CD4-positive, CD25-positive, alpha-beta regulatory T cell (primary cell): ENCODE data around the gene ANKS1B. TPM values are rescaled to one million over a fixed set of nuclear protein-coding genes. Genes with fewer than 3 reads are reported as not detected.

Experiments used
- ATAC-seq, 2 donors: fragments of 150-1000 bp; cut with Tn5 transposase; one replicate each; pipeline ENCODE4 v1.10.0; 2021; ENCODE audit warnings: low read depth in 2 of 2, moderate number of reproducible peaks in 2 of 2, moderate library complexity in 1 of 2
- DNase-seq, 3 donors: peaks; one replicate each; pipeline versions ENCODE4 v3.0.0 to v3.0.0-alpha.2; 2012 to 2022; ENCODE audit warnings: mixed read lengths in 1 of 3
- H3K27ac ChIP-seq: one replicate; pipeline ENCODE4 v1.7.0; 2013; ENCODE audit warnings: mild to moderate bottlenecking, low read length; ENCODE audit not compliant: insufficient read depth, poor library complexity, severe bottlenecking
- H3K27me3 ChIP-seq: one replicate; pipeline ENCODE4 v1.7.0; 2013; ENCODE audit warnings: low read length; ENCODE audit not compliant: control insufficient read depth, insufficient read depth
- H3K36me3 ChIP-seq: one replicate; pipeline ENCODE4 v1.7.0; 2013; ENCODE audit warnings: mild to moderate bottlenecking, low read length, moderate library complexity; ENCODE audit not compliant: control insufficient read depth, insufficient read depth
- H3K4me1 ChIP-seq: 2 replicates; pipeline ENCODE4 v1.7.0; 2013; ENCODE audit warnings: mild to moderate bottlenecking, low read length; ENCODE audit not compliant: insufficient read depth, control insufficient read depth, poor library complexity, severe bottlenecking
- H3K4me3 ChIP-seq: one replicate; pipeline ENCODE4 v1.7.0; 2013; ENCODE audit warnings: low read depth, mild to moderate bottlenecking, low read length, moderate library complexity
- H3K9me3 ChIP-seq, 2 experiments: 1 replicate in 1 of 2; 2 replicates in 1 of 2; pipeline ENCODE4 v1.7.0; 2013; ENCODE audit warnings: low read length in 2 of 2, mild to moderate bottlenecking in 1 of 2, moderate library complexity in 1 of 2; ENCODE audit not compliant: control insufficient read depth in 2 of 2
- H3K27ac Mint-ChIP-seq, 3 donors: one replicate each; pipeline ENCODE4 v1.8.0; 2020 to 2022; ENCODE audit warnings: mild to moderate bottlenecking in 3 of 3, mixed read lengths in 3 of 3, moderate library complexity in 2 of 3
- H3K27me3 Mint-ChIP-seq: one replicate; pipeline ENCODE4 v1.8.0; 2022; ENCODE audit warnings: mild to moderate bottlenecking, mixed read lengths
- H3K36me3 Mint-ChIP-seq: one replicate; pipeline ENCODE4 v1.8.0; 2020; ENCODE audit warnings: mixed read lengths
- H3K4me1 Mint-ChIP-seq, 4 donors: one replicate each; pipeline ENCODE4 v1.8.0; 2020 to 2022; ENCODE audit warnings: mixed read lengths in 4 of 4, mild to moderate bottlenecking in 1 of 4
- H3K4me3 Mint-ChIP-seq, 4 donors: one replicate each; pipeline ENCODE4 v1.8.0; 2020 to 2022; ENCODE audit warnings: mild to moderate bottlenecking in 4 of 4, mixed read lengths in 4 of 4, moderate library complexity in 3 of 4
- H3K9me3 Mint-ChIP-seq, 7 donors: one replicate each; pipeline ENCODE4 v1.8.0; 2020 to 2022; ENCODE audit warnings: mixed read lengths in 7 of 7, mild to moderate bottlenecking in 3 of 7, moderate library complexity in 2 of 7
- polyA plus RNA-seq, 4 donors: library from polyadenylated mRNA; unstranded; fragments of 300-500 nt; fragmentation: Illumina TruSeq; gene quantifications; one replicate each; pipeline ENCODE4 v1.2.3, GENCODE V29; 2021
- total RNA-seq: library from RNA; stranded (reverse); gene quantifications from one replicate; pipeline ENCODE4 v1.2.3, GENCODE V29; 2022

ANKS1B gene
- total and polyA plus RNA-seq, 5 donors from 2014 or later: 4.0 to 15.9 (median 9.5) TPM

GRCh38 chr12:99981639-99982190, 3.0 kb downstream of the ANKS1B start:
- no peaks in the 10 kb centered on the region for H3K9me3 ChIP-seq
- no peaks in the 10 kb centered on the region for H3K4me1 ChIP-seq
- H3K27me3 Mint-ChIP-seq: peaks cover 65% of the 10 kb centered on the region
- H3K4me3 Mint-ChIP-seq: no peak overlapping the region
- no peak overlapping the region for H3K4me3 ChIP-seq
- DNase-seq (no peak), ATAC-seq (no peak)
- H3K27me3 ChIP-seq: peaks cover 20% of the 10 kb centered on the region
- H3K4me1 Mint-ChIP-seq: peaks cover 0 to 15% (median 6%) of the 10 kb centered on the region in 4 donors
- H3K36me3 ChIP-seq: no peaks in the 10 kb centered on the region
- no peak overlapping the region for H3K27ac ChIP-seq
- H3K27ac Mint-ChIP-seq: no peak overlapping the region
- H3K9me3 Mint-ChIP-seq: peaks cover 0 to under 1% (median 0%) of the 10 kb centered on the region in 7 donors
- H3K36me3 Mint-ChIP-seq: no peaks in the 10 kb centered on the region

GRCh38 chr12:99979471-99979870, 5.3 kb downstream of the ANKS1B start:
- no peaks in the 10 kb centered on the region for H3K36me3 Mint-ChIP-seq
- no peak overlapping the region for H3K4me3 Mint-ChIP-seq
- Histone ChIP-seq H3K9me3 (no peaks in the 10 kb centered on the region), H3K36me3 (no peaks in the 10 kb centered on the region), H3K4me1 (no peaks in the 10 kb centered on the region), H3K4me3 (no peak overlapping the region), H3K27me3 (peaks cover 10% of the 10 kb centered on the region), H3K27ac (no peak overlapping the region)
- ATAC-seq (no peak), DNase-seq (no peak)
- H3K4me1 Mint-ChIP-seq: peaks cover 0 to 10% (median 3%) of the 10 kb centered on the region in 4 donors
- peaks cover 46% of the 10 kb centered on the region for H3K27me3 Mint-ChIP-seq
- peaks cover 0 to 3% (median 0%) of the 10 kb centered on the region in 7 donors for H3K9me3 Mint-ChIP-seq
- no peak overlapping the region for H3K27ac Mint-ChIP-seq

DNA sequence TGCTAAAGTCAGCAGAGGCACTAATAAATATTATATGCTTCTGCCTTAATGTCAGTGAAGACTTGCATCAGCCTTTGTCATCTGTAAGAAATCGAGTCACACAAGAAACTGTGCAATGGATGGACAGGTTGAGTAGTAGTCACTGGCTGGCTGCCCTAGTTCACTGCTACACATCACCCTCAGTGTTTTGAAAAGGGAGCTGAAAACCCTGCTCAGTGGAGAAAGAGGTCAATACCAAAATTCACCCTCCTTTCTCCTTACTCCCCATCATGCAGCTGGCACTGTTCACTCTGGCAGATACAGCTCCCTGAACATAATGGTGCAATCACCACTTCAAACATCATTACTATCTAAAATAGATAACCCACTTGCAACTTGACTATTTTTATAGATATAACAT, 6.6 kb downstream of the ANKS1B start:
- H3K9me3 ChIP-seq: no peaks in the 10 kb centered on the region
- no peaks in the 10 kb centered on the region for H3K36me3 ChIP-seq
- Mint-ChIP-seq H3K27ac (no peak overlapping the region), H3K36me3 (no peaks in the 10 kb centered on the region), H3K4me1 (peaks cover 0 to 2% (median 0%) of the 10 kb centered on the region in 4 donors), H3K9me3 (peaks cover 0 to 3% (median 0%) of the 10 kb centered on the region in 7 donors), H3K27me3 (peaks cover 41% of the 10 kb centered on the region), H3K4me3 (no peak overlapping the region)
- peaks cover 6% of the 10 kb centered on the region for H3K27me3 ChIP-seq
- no peaks in the 10 kb centered on the region for H3K4me1 ChIP-seq
- ATAC-seq: no peak
- no peak overlapping the region for H3K27ac ChIP-seq
- no peak for DNase-seq
- no peak overlapping the region for H3K4me3 ChIP-seq

- Mint-ChIP-seq H3K4me1 (no peaks in the 10 kb centered on the region), H3K9me3 (peaks cover 0 to 3% (median 0%) of the 10 kb centered on the region in 7 donors), H3K27ac (no peak overlapping the region), H3K36me3 (no peaks in the 10 kb centered on the region), H3K4me3 (no peak overlapping the region), H3K27me3 (peaks cover 37% of the 10 kb centered on the region)
- Histone ChIP-seq H3K9me3 (no peaks in the 10 kb centered on the region), H3K36me3 (no peaks in the 10 kb centered on the region), H3K27me3 (peaks cover 3% of the 10 kb centered on the region), H3K4me1 (no peaks in the 10 kb centered on the region), H3K27ac (no peak overlapping the region), H3K4me3 (no peak overlapping the region)
- DNase-seq (no peak), ATAC-seq (no peak)
Observed at GRCh38 chr12:99977550-99977949, 7.2 kb downstream of the ANKS1B start.

- Histone ChIP-seq H3K27ac (no peak overlapping the region), H3K4me1 (no peaks in the 10 kb centered on the region), H3K36me3 (no peaks in the 10 kb centered on the region), H3K4me3 (no peak overlapping the region), H3K27me3 (peaks cover 1% of the 10 kb centered on the region), H3K9me3 (no peaks in the 10 kb centered on the region)
- DNase-seq (no peak), ATAC-seq (no peak)
- no peak overlapping the region for H3K27ac Mint-ChIP-seq
- H3K36me3 Mint-ChIP-seq: no peaks in the 10 kb centered on the region
- no peak overlapping the region for H3K4me3 Mint-ChIP-seq
- peaks cover 31% of the 10 kb centered on the region for H3K27me3 Mint-ChIP-seq
- peaks cover 0 to 3% (median 0%) of the 10 kb centered on the region in 7 donors for H3K9me3 Mint-ChIP-seq
- no peaks in the 10 kb centered on the region for H3K4me1 Mint-ChIP-seq
Observed at GRCh38 chr12:99976762-99977161, 8.0 kb downstream of the ANKS1B start.

DNA sequence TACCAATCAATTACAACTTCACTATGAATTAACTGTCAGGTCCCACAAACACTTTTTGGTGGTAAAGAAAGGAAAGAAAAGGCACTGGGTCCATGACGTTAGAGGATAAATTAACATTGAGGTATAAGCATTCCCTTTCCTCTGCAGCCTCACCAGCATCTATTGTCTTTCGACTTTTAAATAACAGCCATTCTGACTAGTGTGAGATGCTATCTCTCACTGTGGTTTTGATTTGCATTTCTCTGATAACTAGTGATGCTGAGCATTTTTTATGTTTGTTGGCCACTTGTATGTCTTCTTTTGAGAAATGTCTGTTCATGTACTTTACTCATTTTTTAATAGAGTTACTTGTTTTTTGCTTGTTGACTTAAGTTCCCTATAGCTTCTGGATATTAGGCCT, 9.4 kb downstream of the ANKS1B start:
- no peak overlapping the region for H3K4me3 ChIP-seq
- DNase-seq: no peak
- H3K4me3 Mint-ChIP-seq: no peak overlapping the region
- H3K36me3 Mint-ChIP-seq: no peaks in the 10 kb centered on the region
- no peaks in the 10 kb centered on the region for H3K4me1 ChIP-seq
- H3K27ac Mint-ChIP-seq: no peak overlapping the region
- H3K4me1 Mint-ChIP-seq: no peaks in the 10 kb centered on the region
- H3K36me3 ChIP-seq: no peaks in the 10 kb centered on the region
- H3K27ac ChIP-seq: no peak overlapping the region
- peaks cover 22% of the 10 kb centered on the region for H3K27me3 Mint-ChIP-seq
- H3K27me3 ChIP-seq: no peaks in the 10 kb centered on the region
- no peaks in the 10 kb centered on the region for H3K9me3 ChIP-seq
- peaks cover 0 to 3% (median 0%) of the 10 kb centered on the region in 7 donors for H3K9me3 Mint-ChIP-seq
- no peak for ATAC-seq

DNA sequence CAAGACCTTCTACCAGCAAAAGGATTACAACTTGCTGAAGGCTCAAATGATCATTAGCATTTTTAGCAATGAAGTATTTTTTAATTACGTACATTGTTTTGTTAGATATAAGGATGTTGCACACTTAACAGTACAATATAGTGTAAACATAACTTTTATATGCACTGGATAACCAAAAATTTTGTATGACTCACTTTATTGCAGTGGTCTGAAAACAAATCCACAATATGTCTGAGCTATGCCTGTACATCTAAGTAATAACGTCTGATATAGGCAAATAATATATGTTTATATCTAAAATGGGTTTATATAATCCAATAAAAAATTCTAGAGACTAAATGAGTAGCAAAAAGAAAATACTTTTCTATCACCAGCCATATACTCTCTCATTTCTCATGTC, 10.6 kb downstream of the ANKS1B start:
- Histone ChIP-seq H3K36me3 (no peaks in the 10 kb centered on the region), H3K9me3 (no peaks in the 10 kb centered on the region), H3K27ac (no peak overlapping the region), H3K4me1 (no peaks in the 10 kb centered on the region), H3K4me3 (no peak overlapping the region), H3K27me3 (no peaks in the 10 kb centered on the region)
- Mint-ChIP-seq H3K27me3 (peaks cover 14% of the 10 kb centered on the region), H3K9me3 (peaks cover 0 to 3% (median 0%) of the 10 kb centered on the region in 7 donors), H3K36me3 (no peaks in the 10 kb centered on the region), H3K27ac (no peak overlapping the region), H3K4me1 (no peaks in the 10 kb centered on the region), H3K4me3 (no peak overlapping the region)
- DNase-seq (no peak), ATAC-seq (no peak)

GRCh38 chr12:99966429-99966828, 18.3 kb downstream of the ANKS1B start:
- Histone ChIP-seq H3K27me3 (no peaks in the 10 kb centered on the region), H3K27ac (no peak overlapping the region)
- H3K36me3 Mint-ChIP-seq: no peaks in the 10 kb centered on the region

More at GRCh38 chr12:99966429-99966828, 18.3 kb downstream of the ANKS1B start:
- H3K4me3 ChIP-seq: no peak overlapping the region
- Mint-ChIP-seq H3K27me3 (peaks cover 6% of the 10 kb centered on the region), H3K4me1 (no peaks in the 10 kb centered on the region), H3K27ac (no peak overlapping the region), H3K4me3 (no peak overlapping the region), H3K9me3 (peaks cover 0 to 2% (median 0%) of the 10 kb centered on the region in 7 donors)
- DNase-seq (no peak), ATAC-seq (no peak)
- no peaks in the 10 kb centered on the region for H3K9me3 ChIP-seq
- no peaks in the 10 kb centered on the region for H3K4me1 ChIP-seq
- no peaks in the 10 kb centered on the region for H3K36me3 ChIP-seq
